IMR-90 (cell line): ENCODE data around the gene CLOCK.

Experiments used
- CEBPB ChIP-seq: IDR thresholded peaks from 2 replicates; pipeline ENCODE4 v1.6.1; 2012; ENCODE audit warnings: low read depth, low read length, improper control_type of control experiment
- CTCF ChIP-seq: conservative IDR thresholded peaks from 2 replicates; pipeline ENCODE4 v1.5.1; 2012; ENCODE audit warnings: mild to moderate bottlenecking, low read depth, low read length, improper control_type of control experiment
- ELK1 ChIP-seq: fragments of 150-350 bp; IDR thresholded peaks from 2 replicates; pipeline ENCODE4 v1.6.1; 2016; ENCODE audit warnings: low read depth, mild to moderate bottlenecking, low read length, moderate library complexity, borderline replicate concordance
- MXI1 ChIP-seq: IDR thresholded peaks from 2 replicates; pipeline ENCODE4 v1.6.1; 2012; ENCODE audit warnings: low read depth, mild to moderate bottlenecking, low read length, moderate library complexity, borderline replicate concordance
- POLR2A ChIP-seq: IDR thresholded peaks from 2 replicates; pipeline ENCODE4 v1.6.1; 2012; ENCODE audit warnings: mild to moderate bottlenecking, low read depth, low read length
- RCOR1 ChIP-seq: IDR thresholded peaks from 2 replicates; pipeline ENCODE4 v1.6.1; 2012; ENCODE audit warnings: mild to moderate bottlenecking, low read length, improper control_type of control experiment; ENCODE audit not compliant: insufficient replicate concordance
- RFX5 ChIP-seq: IDR thresholded peaks from 2 replicates; pipeline ENCODE4 v1.8.0; 2012; ENCODE audit warnings: low read depth, mild to moderate bottlenecking, low read length, moderate library complexity

GRCh38 chr4:55540271-55540670 lies 6.4 kb downstream of the CLOCK start:
- no peak for TF ChIP-seq POLR2A
- no peak for TF ChIP-seq MXI1
- no peak for TF ChIP-seq CTCF
- no peak for TF ChIP-seq RCOR1
- no peak for TF ChIP-seq RFX5
- TF ChIP-seq CEBPB, result no peak
- TF ChIP-seq ELK1, result no peak
